HepG2 (cell line): ENCODE measurements around the gene RSL1D1. TPM values are rescaled to one million over a fixed set of nuclear protein-coding genes. Genes with fewer than 3 reads are reported as not detected.
A peak's percentile ranks its signal among the peaks of the same experiment; 100 is the strongest.

ENCODE experiments used
- CCAR2 ChIP-seq: fragments of 200-400 bp; formaldehyde crosslinking; optimal IDR thresholded peaks from 2 replicates; pipeline ENCODE3; 2018; ENCODE audit warnings: low read depth, mild to moderate bottlenecking, low read length, moderate library complexity
- FOXK2 ChIP-seq: fragments of 450-650 bp; IDR thresholded peaks from 2 replicates; pipeline ENCODE4 v1.6.1; 2016
- HHEX ChIP-seq: IDR thresholded peaks from 2 replicates; pipeline ENCODE4 v1.6.1; 2016; ENCODE audit warnings: control low read depth
- HMGXB4 ChIP-seq, 2 experiments: sonication (generic) in 1 of 2; formaldehyde crosslinking in 1 of 2; IDR thresholded peaks; 2 replicates each; pipeline versions ENCODE4 v1.4.0 to v1.6.1; 2018 to 2020; ENCODE audit warnings: missing genetic modification reagents in 2 of 2, borderline replicate concordance in 1 of 2, low read depth in 1 of 2, mild to moderate bottlenecking in 1 of 2, missing biosample characterization in 1 of 2
- KDM3A ChIP-seq: IDR thresholded peaks from 2 replicates; pipeline ENCODE4 v1.6.1; 2018; ENCODE audit warnings: low read depth, missing compliant biosample characterization
- MXI1 ChIP-seq: IDR thresholded peaks from 3 replicates; pipeline ENCODE4 v1.6.1; 2012; ENCODE audit warnings: low read depth, low read length, inconsistent platforms, borderline replicate concordance
- REXO4 ChIP-seq: sonication (generic); formaldehyde crosslinking; IDR thresholded peaks from 2 replicates; pipeline ENCODE4 v1.8.0; 2022; ENCODE audit warnings: missing genetic modification reagents, mild to moderate bottlenecking, borderline replicate concordance
- ZNF12 ChIP-seq: sonication (generic); formaldehyde crosslinking; IDR thresholded peaks from 2 replicates; pipeline ENCODE4 v1.5.0; 2020; ENCODE audit warnings: missing genetic modification reagents
- ZNF142 ChIP-seq: sonication (generic); formaldehyde crosslinking; IDR thresholded peaks from 2 replicates; pipeline ENCODE4 v1.4.0; 2020; ENCODE audit warnings: missing genetic modification reagents
- ZNF264 ChIP-seq: sonication (generic); formaldehyde crosslinking; IDR thresholded peaks from 2 replicates; pipeline ENCODE4 v1.4.0; 2020; ENCODE audit warnings: missing genetic modification reagents
- ZNF777 ChIP-seq: sonication (generic); formaldehyde crosslinking; IDR thresholded peaks from 2 replicates; pipeline ENCODE4 v1.4.0; 2020; ENCODE audit warnings: missing genetic modification reagents
- ZSCAN12 ChIP-seq: sonication (generic); formaldehyde crosslinking; IDR thresholded peaks from 2 replicates; pipeline ENCODE4 v1.9.0; 2021; ENCODE audit warnings: mild to moderate bottlenecking, missing genetic modification reagents
- polyA plus RNA-seq, 8 experiments: library from polyadenylated mRNA; depleted of rRNA in 3 of 8; stranded (reverse) in 7 of 8; unstranded in 1 of 8; fragments of >200 nt; fragmentation: Illumina TruSeq in 4 of 8; extraction: Trizol in 4 of 8; gene quantifications; 2 replicates each; pipeline versions ENCODE4 v1.2.1 to v1.2.3, GENCODE V29; 2011 to 2016; ENCODE audit warnings: low read depth in 4 of 8, missing spikeins in 1 of 8, mixed read lengths in 1 of 8; ENCODE audit not compliant: insufficient read depth in 1 of 8
- total RNA-seq, 5 experiments: library from RNA; depleted of rRNA; stranded (reverse); fragments of >200 nt; fragmentation: Illumina TruSeq; extraction: Trizol; gene quantifications; 2 replicates each; pipeline ENCODE4 v1.2.3, GENCODE V29; 2016; ENCODE audit warnings: low read depth in 1 of 5
- TF ChIP-seq, protein P1 (sequence below), 2 experiments: fragments of 450-650 bp in 1 of 2; sonication (generic) in 1 of 2; formaldehyde crosslinking; IDR thresholded peaks; 2 replicates each; pipeline versions ENCODE4 v1.5.0 to v1.8.0; 2020 to 2022; ENCODE audit warnings: mild to moderate bottlenecking in 1 of 2, missing genetic modification reagents in 1 of 2
- TF ChIP-seq, protein P2 (sequence below): IDR thresholded peaks from 2 replicates; pipeline ENCODE4 v1.6.1; 2012; ENCODE audit warnings: low read depth, low read length, improper control_type of control experiment
- TF ChIP-seq, protein P3 (sequence below): sonication (generic); formaldehyde crosslinking; IDR thresholded peaks from 2 replicates; pipeline ENCODE4 v1.8.1; 2022; ENCODE audit warnings: low read depth, mild to moderate bottlenecking, missing genetic modification reagents

Gene RSL1D1
- total and polyA plus RNA-seq, 2 of the 13 experiments (the other 11 are each of a cell fraction or from before 2014, with no cell fraction given), result 187 to 343 TPM

GRCh38 chr16:11797166-11797956, 54.0 kb downstream of the RSL1D1 start, which contains the start of gene ZC3H7A (continued):
- TF ChIP-seq, protein P1, sequence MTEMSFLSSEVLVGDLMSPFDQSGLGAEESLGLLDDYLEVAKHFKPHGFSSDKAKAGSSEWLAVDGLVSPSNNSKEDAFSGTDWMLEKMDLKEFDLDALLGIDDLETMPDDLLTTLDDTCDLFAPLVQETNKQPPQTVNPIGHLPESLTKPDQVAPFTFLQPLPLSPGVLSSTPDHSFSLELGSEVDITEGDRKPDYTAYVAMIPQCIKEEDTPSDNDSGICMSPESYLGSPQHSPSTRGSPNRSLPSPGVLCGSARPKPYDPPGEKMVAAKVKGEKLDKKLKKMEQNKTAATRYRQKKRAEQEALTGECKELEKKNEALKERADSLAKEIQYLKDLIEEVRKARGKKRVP (CRISPR knock-in tag; IDR thresholded peaks at IDR 0.05), result peak in 1 of 2 experiments; percentile 36; a peak in 2 of 4 replicates
- TF ChIP-seq, protein P2, sequence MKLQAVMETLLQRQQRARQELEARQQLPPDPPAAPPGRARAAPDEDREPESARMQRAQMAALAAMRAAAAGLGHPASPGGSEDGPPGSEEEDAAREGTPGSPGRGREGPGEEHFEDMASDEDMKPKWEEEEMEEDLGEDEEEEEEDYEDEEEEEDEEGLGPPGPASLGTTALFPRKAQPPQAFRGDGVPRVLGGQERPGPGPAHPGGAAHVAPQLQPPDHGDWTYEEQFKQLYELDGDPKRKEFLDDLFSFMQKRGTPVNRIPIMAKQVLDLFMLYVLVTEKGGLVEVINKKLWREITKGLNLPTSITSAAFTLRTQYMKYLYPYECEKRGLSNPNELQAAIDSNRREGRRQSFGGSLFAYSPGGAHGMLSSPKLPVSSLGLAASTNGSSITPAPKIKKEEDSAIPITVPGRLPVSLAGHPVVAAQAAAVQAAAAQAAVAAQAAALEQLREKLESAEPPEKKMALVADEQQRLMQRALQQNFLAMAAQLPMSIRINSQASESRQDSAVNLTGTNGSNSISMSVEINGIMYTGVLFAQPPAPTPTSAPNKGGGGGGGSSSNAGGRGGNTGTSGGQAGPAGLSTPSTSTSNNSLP, result 0 out of 2 replicates have a peak, but pooled peaks have one; percentile 16
- TF ChIP-seq MXI1 (peak; percentile 87; the same call in 2 of the 3 replicates), HMGXB4 (CRISPR knock-in tag; IDR thresholded peaks at IDR 0.05; ENCODE audit: borderline replicate concordance in 1 of 2, low read depth in 1 of 2) (peak; percentile 87 to 96), ZNF142 (peak; percentile 94), ZNF12 (peak; percentile 84), ZSCAN12 (CRISPR knock-in tag) (peak; percentile 64; the same call in 1 of the 2 replicates), HHEX (CRISPR knock-in tag) (no peak), ZNF264 (CRISPR knock-in tag) (peak; percentile 85; the same call in 1 of the 2 replicates), CCAR2 (no peak), REXO4 (CRISPR knock-in tag) (peak; percentile 85; the same call in 1 of the 2 replicates), KDM3A (CRISPR knock-in tag) (peak; percentile 97), ZNF777 (CRISPR knock-in tag) (peak; percentile 70), FOXK2 (no peak)
- TF ChIP-seq, protein P3, sequence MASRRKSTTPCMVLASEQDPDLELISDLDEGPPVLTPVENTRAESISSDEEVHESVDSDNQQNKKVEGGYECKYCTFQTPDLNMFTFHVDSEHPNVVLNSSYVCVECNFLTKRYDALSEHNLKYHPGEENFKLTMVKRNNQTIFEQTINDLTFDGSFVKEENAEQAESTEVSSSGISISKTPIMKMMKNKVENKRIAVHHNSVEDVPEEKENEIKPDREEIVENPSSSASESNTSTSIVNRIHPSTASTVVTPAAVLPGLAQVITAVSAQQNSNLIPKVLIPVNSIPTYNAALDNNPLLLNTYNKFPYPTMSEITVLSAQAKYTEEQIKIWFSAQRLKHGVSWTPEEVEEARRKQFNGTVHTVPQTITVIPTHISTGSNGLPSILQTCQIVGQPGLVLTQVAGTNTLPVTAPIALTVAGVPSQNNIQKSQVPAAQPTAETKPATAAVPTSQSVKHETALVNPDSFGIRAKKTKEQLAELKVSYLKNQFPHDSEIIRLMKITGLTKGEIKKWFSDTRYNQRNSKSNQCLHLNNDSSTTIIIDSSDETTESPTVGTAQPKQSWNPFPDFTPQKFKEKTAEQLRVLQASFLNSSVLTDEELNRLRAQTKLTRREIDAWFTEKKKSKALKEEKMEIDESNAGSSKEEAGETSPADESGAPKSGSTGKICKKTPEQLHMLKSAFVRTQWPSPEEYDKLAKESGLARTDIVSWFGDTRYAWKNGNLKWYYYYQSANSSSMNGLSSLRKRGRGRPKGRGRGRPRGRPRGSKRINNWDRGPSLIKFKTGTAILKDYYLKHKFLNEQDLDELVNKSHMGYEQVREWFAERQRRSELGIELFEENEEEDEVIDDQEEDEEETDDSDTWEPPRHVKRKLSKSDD (CRISPR knock-in tag), result peak; percentile 30; the same call in 1 of the 2 replicates
